ENCODE measurements around the gene GALNS.

Gene GALNS

GRCh38 chr16:88879788-88880055 lies 23.0 kb upstream of the GALNS start:
- in situ Hi-C loops (cut with MboI; ENCODE audit: low sequenced_read_pairs, unreplicated experiment): no loop called here
- no peak for TF ChIP-seq CTCF (IDR thresholded peaks at IDR 0.05; ENCODE audit: borderline replicate concordance, control extremely low read depth, extremely low read depth, insufficient read depth, missing control alignments)

GRCh38 chr16:88878967-88879787 lies 22.4 kb upstream of the GALNS start:
- in situ Hi-C loops (cut with MboI; ENCODE audit: low sequenced_read_pairs, unreplicated experiment): no loop called here
- TF ChIP-seq CTCF (IDR thresholded peaks at IDR 0.05; ENCODE audit: borderline replicate concordance, control extremely low read depth, extremely low read depth, insufficient read depth, missing control alignments): no peak
- no peak for DNase-seq (ENCODE audit: low spot score)

More at GRCh38 chr16:88879788-88880055, 23.0 kb upstream of the GALNS start:
- DNase-seq (ENCODE audit: low spot score): no peak

- TF ChIP-seq CTCF (IDR thresholded peaks at IDR 0.05; ENCODE audit: borderline replicate concordance, control extremely low read depth, extremely low read depth, insufficient read depth, missing control alignments): no peak
- no peak for DNase-seq (ENCODE audit: low spot score)
- in situ Hi-C loops (cut with MboI; ENCODE audit: low sequenced_read_pairs, unreplicated experiment): no loop called here
Measured at GRCh38 chr16:88878356-88878755, 21.6 kb upstream of the GALNS start.

GRCh38 chr16:88877564-88878289 lies 21.0 kb upstream of the GALNS start:
- DNase-seq (ENCODE audit: low spot score): no peak
- in situ Hi-C loops (cut with MboI; ENCODE audit: low sequenced_read_pairs, unreplicated experiment): no loop called here
- no peak for TF ChIP-seq CTCF (IDR thresholded peaks at IDR 0.05; ENCODE audit: borderline replicate concordance, control extremely low read depth, extremely low read depth, insufficient read depth, missing control alignments)

GRCh38 chr16:88876942-88877526 lies 20.3 kb upstream of the GALNS start:
- no peak for TF ChIP-seq CTCF (IDR thresholded peaks at IDR 0.05; ENCODE audit: borderline replicate concordance, control extremely low read depth, extremely low read depth, insufficient read depth, missing control alignments)
- in situ Hi-C loops (cut with MboI; ENCODE audit: low sequenced_read_pairs, unreplicated experiment): no loop called here
- no peak for DNase-seq (ENCODE audit: low spot score)

GRCh38 chr16:88875703-88876234 lies 19.0 kb upstream of the GALNS start:
- DNase-seq (ENCODE audit: low spot score): no peak
- in situ Hi-C loops (cut with MboI; ENCODE audit: low sequenced_read_pairs, unreplicated experiment): no loop called here
- no peak for TF ChIP-seq CTCF (IDR thresholded peaks at IDR 0.05; ENCODE audit: borderline replicate concordance, control extremely low read depth, extremely low read depth, insufficient read depth, missing control alignments)
